DOHH2 (cell line): ENCODE measurements around the gene RGL3.

Source experiments
- H3F3A ChIP-seq: fragments of 200-600 bp; sonication (generic), shearing (Covaris generic); 2 replicates; pipeline ENCODE4 v1.6.0; 2016; ENCODE audit warnings: antibody characterized with exemption, mild to moderate bottlenecking; ENCODE audit not compliant: control insufficient read depth, insufficient read depth
- H3K27ac ChIP-seq: fragments of 200-600 bp; sonication (generic); 2 replicates; pipeline ENCODE4 v1.5.1; 2014; ENCODE audit warnings: low read depth, mild to moderate bottlenecking, low read length, moderate library complexity
- H3K27me3 ChIP-seq: fragments of 200-600 bp; sonication (generic); 2 replicates; pipeline ENCODE4 v1.6.1; 2014; ENCODE audit warnings: mild to moderate bottlenecking, low read length, mixed read lengths; ENCODE audit not compliant: control insufficient read depth
- H3K36me3 ChIP-seq: fragments of 200-600 bp; sonication (generic); 2 replicates; pipeline ENCODE4 v1.6.1; 2014; ENCODE audit warnings: mild to moderate bottlenecking, low read length, moderate library complexity, mixed read lengths; ENCODE audit not compliant: control insufficient read depth
- H3K4me1 ChIP-seq: fragments of 200-600 bp; sonication (generic); 2 replicates; pipeline ENCODE4 v1.6.1; 2014; ENCODE audit warnings: mild to moderate bottlenecking, low read length, mixed read lengths; ENCODE audit not compliant: control insufficient read depth
- H3K4me2 ChIP-seq: fragments of 200-600 bp; sonication (generic); 2 replicates; pipeline ENCODE4 v1.6.0; 2014; ENCODE audit warnings: mild to moderate bottlenecking, low read length, moderate library complexity
- H3K4me3 ChIP-seq: fragments of 200-600 bp; sonication (generic); 2 replicates; pipeline ENCODE4 v1.5.1; 2014; ENCODE audit warnings: mild to moderate bottlenecking, low read length, mixed read lengths
- H3K79me2 ChIP-seq: fragments of 200-600 bp; sonication (generic); 2 replicates; pipeline ENCODE4 v1.6.1; 2014; ENCODE audit warnings: mild to moderate bottlenecking, low read length, mixed read lengths; ENCODE audit not compliant: control insufficient read depth
- H3K9me2 ChIP-seq: fragments of 200-600 bp; sonication (generic); replicated peaks from 2 replicates; pipeline ENCODE4 v1.6.1; 2014; ENCODE audit warnings: mild to moderate bottlenecking, low read length, mixed read lengths; ENCODE audit not compliant: control insufficient read depth
- H3K9me3 ChIP-seq: fragments of 200-600 bp; sonication (generic); 2 replicates; pipeline ENCODE4 v1.6.1; 2014; ENCODE audit warnings: antibody characterized with exemption, low read length, mixed read lengths; ENCODE audit not compliant: control insufficient read depth, insufficient read depth
- H4K20me1 ChIP-seq: fragments of 200-600 bp; sonication (generic); 2 replicates; pipeline ENCODE4 v1.6.0; 2014; ENCODE audit warnings: low read depth, mild to moderate bottlenecking, antibody characterized with exemption, low read length, moderate library complexity; ENCODE audit not compliant: control insufficient read depth, insufficient read depth
- EZH2phosphoT487 ChIP-seq: fragments of 200-600 bp; sonication (generic); IDR thresholded peaks from 2 replicates; pipeline ENCODE4 v1.6.1; 2017; ENCODE audit warnings: borderline replicate concordance, mild to moderate bottlenecking, antibody characterized with exemption, low read length, moderate library complexity, mixed read lengths
- TF ChIP-seq, protein P1 (sequence below): fragments of 200-600 bp; sonication (generic); IDR thresholded peaks from one replicate; pipeline ENCODE4 v1.5.1; 2014; ENCODE audit warnings: antibody characterized with exemption, mild to moderate bottlenecking, low read depth, low read length; ENCODE audit not compliant: poor library complexity, severe bottlenecking

RGL3 gene

GRCh38 chr19:11390359-11390758 lies 28.8 kb downstream of the RGL3 start:
- TF ChIP-seq, protein P1, sequence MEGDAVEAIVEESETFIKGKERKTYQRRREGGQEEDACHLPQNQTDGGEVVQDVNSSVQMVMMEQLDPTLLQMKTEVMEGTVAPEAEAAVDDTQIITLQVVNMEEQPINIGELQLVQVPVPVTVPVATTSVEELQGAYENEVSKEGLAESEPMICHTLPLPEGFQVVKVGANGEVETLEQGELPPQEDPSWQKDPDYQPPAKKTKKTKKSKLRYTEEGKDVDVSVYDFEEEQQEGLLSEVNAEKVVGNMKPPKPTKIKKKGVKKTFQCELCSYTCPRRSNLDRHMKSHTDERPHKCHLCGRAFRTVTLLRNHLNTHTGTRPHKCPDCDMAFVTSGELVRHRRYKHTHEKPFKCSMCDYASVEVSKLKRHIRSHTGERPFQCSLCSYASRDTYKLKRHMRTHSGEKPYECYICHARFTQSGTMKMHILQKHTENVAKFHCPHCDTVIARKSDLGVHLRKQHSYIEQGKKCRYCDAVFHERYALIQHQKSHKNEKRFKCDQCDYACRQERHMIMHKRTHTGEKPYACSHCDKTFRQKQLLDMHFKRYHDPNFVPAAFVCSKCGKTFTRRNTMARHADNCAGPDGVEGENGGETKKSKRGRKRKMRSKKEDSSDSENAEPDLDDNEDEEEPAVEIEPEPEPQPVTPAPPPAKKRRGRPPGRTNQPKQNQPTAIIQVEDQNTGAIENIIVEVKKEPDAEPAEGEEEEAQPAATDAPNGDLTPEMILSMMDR = no peak
- TF ChIP-seq EZH2phosphoT487 = no peak
- no peaks in the 10 kb centered on the region for H4K20me1 ChIP-seq

GRCh38 chr19:11387162-11388034 lies 31.7 kb downstream of the RGL3 start:
- no peaks in the 10 kb centered on the region for H3F3A ChIP-seq
- TF ChIP-seq EZH2phosphoT487 = no peak
- TF ChIP-seq, protein P1 = no peak
- H3K9me3 ChIP-seq = peaks cover 3% of the 10 kb centered on the region; the same call in 1 of the 2 replicates
- H4K20me1 ChIP-seq = no peaks in the 10 kb centered on the region
- peak overlapping the region; percentile 74 for H3K4me2 ChIP-seq
- H3K4me1 ChIP-seq = peaks cover 39% of the 10 kb centered on the region
- H3K9me2 ChIP-seq = no peaks in the 10 kb centered on the region
- no peaks in the 10 kb centered on the region for H3K79me2 ChIP-seq
- H3K36me3 ChIP-seq = no peaks in the 10 kb centered on the region
- H3K4me3 ChIP-seq = peak overlapping the region; percentile 61
- peaks cover 6% of the 10 kb centered on the region; the same call in 1 of the 2 replicates for H3K27me3 ChIP-seq
- H3K27ac ChIP-seq = peak overlapping the region; percentile 57

More at GRCh38 chr19:11390359-11390758, 28.8 kb downstream of the RGL3 start:
- Histone ChIP-seq H3K9me3 (peaks cover 3% of the 10 kb centered on the region; the same call in 1 of the 2 replicates), H3F3A (no peaks in the 10 kb centered on the region), H3K4me1 (peaks cover 19% of the 10 kb centered on the region), H3K79me2 (no peaks in the 10 kb centered on the region), H3K4me2 (no peak overlapping the region), H3K27me3 (no peaks in the 10 kb centered on the region; the same call in 1 of the 2 replicates), H3K9me2 (no peaks in the 10 kb centered on the region), H3K4me3 (no peak overlapping the region), H3K36me3 (no peaks in the 10 kb centered on the region), H3K27ac (no peak overlapping the region)

DNA sequence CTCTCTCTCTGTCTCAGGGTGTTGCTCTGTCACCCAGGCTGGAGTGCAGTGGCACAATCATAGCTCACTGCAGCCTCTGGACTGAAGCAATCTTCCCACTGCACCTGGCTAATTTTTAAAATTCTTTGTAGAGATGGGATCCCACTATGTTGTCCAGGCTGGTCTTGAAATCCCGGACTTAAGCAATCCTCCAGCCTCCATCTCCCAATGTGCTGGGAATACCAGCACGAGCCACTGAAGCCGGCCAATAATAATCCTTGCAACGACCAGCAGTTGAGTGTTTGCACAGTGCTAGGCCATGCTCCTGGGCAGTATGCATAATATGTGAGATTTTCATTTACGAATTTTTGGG lies 34.4 kb downstream of the RGL3 start:
- TF ChIP-seq, protein P1 = no peak
- Histone ChIP-seq H3F3A (0 out of 2 replicates have a peak, but pooled peaks cover 4% of the 10 kb centered on the region), H3K36me3 (0 out of 2 replicates have a peak, but pooled peaks cover 5% of the 10 kb centered on the region), H3K9me2 (no peaks in the 10 kb centered on the region), H3K27ac (no peak overlapping the region), H3K79me2 (peaks cover 9% of the 10 kb centered on the region), H4K20me1 (no peaks in the 10 kb centered on the region), H3K4me1 (peaks cover 50% of the 10 kb centered on the region), H3K4me3 (no peak overlapping the region), H3K4me2 (no peak overlapping the region), H3K9me3 (no peaks in the 10 kb centered on the region), H3K27me3 (peaks cover 6% of the 10 kb centered on the region; the same call in 1 of the 2 replicates)
